Muscle layer of colon (tissue), 2 donors: Measurements from ENCODE around the gene LCP2.

ENCODE experiments used
- H3K27ac ChIP-seq: one replicate; pipeline ENCODE4 v1.7.0; 2013; ENCODE audit warnings: low read depth, mild to moderate bottlenecking, low read length, moderate library complexity
- H3K27me3 ChIP-seq, 2 donors: one replicate each; pipeline ENCODE4 v1.7.0; 2013; ENCODE audit warnings: low read length in 2 of 2, mild to moderate bottlenecking in 2 of 2; ENCODE audit not compliant: insufficient read depth in 2 of 2, control insufficient read depth in 1 of 2
- H3K36me3 ChIP-seq: one replicate; pipeline ENCODE4 v1.7.0; 2013; ENCODE audit warnings: mild to moderate bottlenecking, low read length; ENCODE audit not compliant: insufficient read depth
- H3K4me1 ChIP-seq: one replicate; pipeline ENCODE4 v1.7.0; 2013; ENCODE audit warnings: mild to moderate bottlenecking, low read length; ENCODE audit not compliant: insufficient read depth
- H3K4me3 ChIP-seq, 2 donors: one replicate each; pipeline ENCODE4 v1.7.0; 2013; ENCODE audit warnings: low read length in 2 of 2, low read depth in 1 of 2, mild to moderate bottlenecking in 1 of 2, moderate library complexity in 1 of 2
- H3K9ac ChIP-seq: one replicate; pipeline ENCODE4 v1.7.0; 2013; ENCODE audit warnings: low read length
- H3K9me3 ChIP-seq: one replicate; pipeline ENCODE4 v1.7.0; 2013; ENCODE audit warnings: mild to moderate bottlenecking, low read length
- donor health status: abdominal sarcoma.
- donor health status: Adenocarcinoma of cecum.

Gene LCP2

DNA sequence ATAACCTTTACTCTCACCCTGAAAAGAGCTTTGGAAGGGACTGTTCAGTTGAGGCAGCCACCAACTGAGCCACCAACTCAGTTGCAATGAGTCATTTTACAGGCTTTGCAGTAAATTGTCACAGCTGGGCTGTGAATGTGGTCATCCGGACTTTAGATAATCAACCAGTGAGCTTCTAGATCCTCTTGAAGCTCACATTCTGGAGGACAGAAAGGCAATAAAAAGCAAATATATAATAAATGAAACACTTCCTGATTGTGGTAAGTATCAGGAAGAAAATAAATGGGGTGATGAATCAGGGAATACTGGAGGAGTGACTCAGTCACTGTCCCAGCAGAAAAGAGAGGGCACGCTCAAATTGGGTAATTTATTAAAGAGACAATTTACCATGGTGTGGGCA lies 78.0 kb downstream of the LCP2 start:
- Histone ChIP-seq H3K4me3 (no peak overlapping the region), H3K9ac (no peak overlapping the region), H3K4me1 (peaks cover 12% of the 10 kb centered on the region), H3K27ac (no peak overlapping the region), H3K27me3 (no peaks in the 10 kb centered on the region), H3K9me3 (no peaks in the 10 kb centered on the region), H3K36me3 (no peaks in the 10 kb centered on the region)

DNA sequence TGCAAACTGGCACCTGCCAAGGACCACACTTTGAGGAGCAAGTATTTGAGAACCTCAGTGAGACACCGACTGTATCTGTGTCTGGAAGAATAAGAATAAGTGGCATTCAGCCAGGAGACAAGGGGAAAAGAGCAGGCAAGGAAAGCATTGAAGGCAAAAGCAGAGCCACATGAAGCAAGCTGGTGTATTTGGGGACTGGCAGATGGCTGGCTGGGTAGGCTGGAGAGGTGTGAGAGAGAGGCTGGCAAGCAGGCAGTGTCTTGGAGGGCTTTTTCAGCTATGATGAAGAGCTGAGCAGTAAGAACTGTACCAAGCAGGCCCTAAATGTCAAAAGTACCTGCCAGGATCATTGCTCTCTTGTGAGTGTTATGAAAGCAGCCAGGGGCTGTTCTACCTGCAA lies 78.9 kb downstream of the LCP2 start:
- H3K4me3 ChIP-seq = no peak overlapping the region
- H3K4me1 ChIP-seq = peaks cover 12% of the 10 kb centered on the region
- H3K9ac ChIP-seq = no peak overlapping the region
- H3K27ac ChIP-seq = no peak overlapping the region
- H3K9me3 ChIP-seq = no peaks in the 10 kb centered on the region
- H3K27me3 ChIP-seq = no peaks in the 10 kb centered on the region
- H3K36me3 ChIP-seq = no peaks in the 10 kb centered on the region

DNA sequence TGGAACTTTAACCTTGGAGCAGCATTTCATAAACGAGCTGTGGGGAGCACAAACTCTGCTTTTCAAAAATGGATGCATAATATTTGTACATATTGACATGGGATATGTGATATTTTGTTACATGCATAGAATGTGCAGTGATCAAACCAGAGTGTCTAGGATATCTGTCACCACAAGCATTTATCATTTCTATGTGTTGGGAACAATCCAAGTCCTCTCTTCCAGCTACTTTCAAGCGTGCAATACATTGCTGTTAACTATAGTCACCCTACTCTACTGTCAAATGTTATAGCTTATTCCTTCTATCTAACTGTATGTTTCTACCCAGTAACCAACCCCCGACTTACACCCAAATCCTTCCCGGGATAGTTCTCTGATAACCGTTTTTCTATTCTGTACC lies 79.7 kb downstream of the LCP2 start:
- Histone ChIP-seq H3K36me3 (no peaks in the 10 kb centered on the region), H3K4me3 (no peak overlapping the region), H3K27me3 (no peaks in the 10 kb centered on the region), H3K9ac (no peak overlapping the region), H3K9me3 (no peaks in the 10 kb centered on the region), H3K27ac (no peak overlapping the region), H3K4me1 (peaks cover 12% of the 10 kb centered on the region)

DNA sequence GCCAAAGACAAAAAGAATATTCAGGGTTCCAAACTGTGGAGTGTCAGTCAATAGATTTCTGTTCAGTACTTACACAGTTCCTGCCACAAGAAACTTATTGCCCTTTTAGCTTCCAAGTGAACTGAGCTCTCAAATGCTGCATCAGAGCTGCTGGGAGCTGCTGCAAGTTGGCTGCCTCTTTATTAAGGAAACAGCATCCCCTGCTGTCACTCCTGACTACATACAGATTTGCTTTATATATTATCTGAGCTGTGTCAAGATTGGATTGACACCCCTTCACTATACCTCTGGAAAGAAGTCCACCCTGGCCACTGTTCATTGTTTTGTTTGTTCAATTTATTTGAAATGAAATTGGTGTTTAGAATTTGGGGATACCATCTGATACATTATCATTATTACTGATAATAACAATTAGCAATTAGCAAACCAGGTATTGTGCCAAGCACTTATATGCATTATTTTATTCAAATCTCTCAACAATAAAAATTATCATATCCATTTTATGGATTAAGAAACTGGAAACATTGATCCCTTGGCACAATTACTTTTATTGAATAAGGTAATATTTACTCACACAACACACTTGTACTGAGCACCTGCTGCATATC lies 81.2 kb downstream of the LCP2 start:
- Histone ChIP-seq H3K4me1 (peaks cover 9% of the 10 kb centered on the region), H3K4me3 (no peak overlapping the region), H3K9ac (no peak overlapping the region), H3K9me3 (no peaks in the 10 kb centered on the region), H3K27ac (no peak overlapping the region), H3K36me3 (no peaks in the 10 kb centered on the region), H3K27me3 (no peaks in the 10 kb centered on the region)

DNA sequence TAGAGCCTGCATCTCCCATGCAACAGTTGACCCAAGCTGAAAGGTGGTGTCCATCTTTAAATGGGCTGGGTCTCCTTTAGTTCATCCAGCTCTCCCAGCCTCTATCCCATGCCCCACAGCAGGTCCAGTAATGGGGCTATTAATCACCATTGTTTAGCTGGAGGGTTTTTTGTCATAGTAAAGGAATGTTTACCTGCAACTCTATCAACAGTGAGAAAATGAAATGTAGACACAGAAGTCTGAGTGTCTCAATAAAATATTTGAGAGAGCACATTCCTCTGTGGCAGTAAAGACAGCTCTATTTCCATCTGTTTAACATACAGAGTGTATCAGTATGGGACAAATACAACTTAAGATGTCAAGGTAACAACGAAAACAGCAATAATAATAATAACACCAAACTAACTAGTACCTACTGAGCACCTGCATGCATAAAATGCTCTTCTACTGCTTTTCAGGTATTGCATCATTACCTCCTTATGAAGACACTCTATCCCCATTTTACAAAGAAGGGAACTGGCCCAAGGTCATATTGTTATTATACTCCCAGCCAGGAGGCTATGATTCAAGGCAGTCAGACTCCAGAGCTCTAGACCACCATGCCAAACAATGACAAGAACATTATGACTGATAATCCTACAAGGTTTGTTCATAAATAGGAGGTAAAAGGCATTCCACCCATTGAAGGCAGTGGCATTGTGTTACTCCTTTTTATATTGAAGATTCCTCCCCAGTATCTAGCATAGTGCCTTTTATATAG lies 85.8 kb downstream of the LCP2 start:
- H3K36me3 ChIP-seq = no peaks in the 10 kb centered on the region
- no peak overlapping the region for H3K4me3 ChIP-seq
- no peak overlapping the region for H3K9ac ChIP-seq
- H3K27me3 ChIP-seq = no peaks in the 10 kb centered on the region
- no peaks in the 10 kb centered on the region for H3K4me1 ChIP-seq
- H3K27ac ChIP-seq = no peak overlapping the region
- no peaks in the 10 kb centered on the region for H3K9me3 ChIP-seq

DNA sequence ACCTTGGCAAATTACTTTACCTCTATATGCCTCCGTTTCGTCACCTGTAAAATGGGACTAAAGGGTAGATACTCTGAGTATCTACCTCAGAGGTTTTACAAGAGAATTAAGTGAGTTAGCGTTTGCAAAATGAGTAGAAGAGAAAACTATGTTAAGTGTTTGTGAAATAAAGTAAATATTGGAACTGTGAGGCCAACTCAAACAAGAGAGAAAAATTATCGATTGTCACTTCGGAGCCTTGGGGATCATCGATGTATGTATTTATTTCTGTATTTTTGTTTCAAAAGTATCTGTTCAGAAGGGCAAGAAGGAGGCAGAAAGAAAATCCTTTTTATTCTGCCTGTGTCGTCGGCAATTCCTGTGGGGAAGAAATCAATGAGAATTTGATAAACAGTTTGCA lies 90.6 kb downstream of the LCP2 start:
- H3K4me3 ChIP-seq = no peak overlapping the region
- no peaks in the 10 kb centered on the region for H3K9me3 ChIP-seq
- no peaks in the 10 kb centered on the region for H3K36me3 ChIP-seq
- H3K4me1 ChIP-seq = no peaks in the 10 kb centered on the region
- H3K9ac ChIP-seq = no peak overlapping the region
- no peaks in the 10 kb centered on the region for H3K27me3 ChIP-seq
- no peak overlapping the region for H3K27ac ChIP-seq

DNA sequence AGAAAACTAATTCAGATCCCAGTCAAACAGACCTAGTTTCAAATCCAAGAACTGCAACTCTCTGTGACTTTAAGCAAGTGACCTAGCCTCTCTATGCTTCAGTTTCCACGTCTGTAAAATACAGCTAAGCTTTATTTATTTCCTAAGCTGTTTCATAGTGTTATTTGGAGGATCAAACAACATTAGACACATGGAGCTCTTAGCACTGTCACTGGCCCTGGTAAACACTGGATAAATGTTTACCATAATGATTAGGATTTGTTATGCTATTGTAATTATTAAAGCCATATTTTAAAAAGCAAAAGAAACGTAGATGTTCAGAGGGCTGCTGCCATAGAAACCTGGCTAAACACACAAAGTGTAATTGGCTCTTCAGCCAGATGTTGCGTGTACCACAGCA lies 91.4 kb downstream of the LCP2 start:
- Histone ChIP-seq H3K27ac (no peak overlapping the region), H3K9me3 (no peaks in the 10 kb centered on the region), H3K4me3 (no peak overlapping the region), H3K9ac (no peak overlapping the region), H3K4me1 (no peaks in the 10 kb centered on the region), H3K36me3 (no peaks in the 10 kb centered on the region), H3K27me3 (no peaks in the 10 kb centered on the region)

DNA sequence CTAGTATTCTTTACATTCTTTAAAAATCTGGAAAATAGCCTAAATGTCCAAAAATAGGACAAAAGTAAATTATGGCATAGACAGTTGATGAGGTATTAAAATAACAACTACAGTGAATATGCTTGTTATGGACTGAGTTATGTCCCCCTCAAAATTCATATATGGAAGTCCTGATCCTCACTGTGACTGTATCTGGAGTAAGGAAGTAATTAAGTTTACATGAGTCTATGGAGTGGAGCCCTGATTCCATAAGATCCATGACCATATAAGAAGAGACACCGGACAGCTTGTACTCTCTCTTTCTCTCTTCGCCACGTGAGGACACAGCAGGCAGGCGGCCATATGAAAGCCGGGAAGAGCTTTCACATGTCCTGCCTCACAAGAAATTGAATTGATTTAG lies 93.4 kb downstream of the LCP2 start:
- no peaks in the 10 kb centered on the region for H3K9me3 ChIP-seq
- no peak overlapping the region for H3K9ac ChIP-seq

DNA sequence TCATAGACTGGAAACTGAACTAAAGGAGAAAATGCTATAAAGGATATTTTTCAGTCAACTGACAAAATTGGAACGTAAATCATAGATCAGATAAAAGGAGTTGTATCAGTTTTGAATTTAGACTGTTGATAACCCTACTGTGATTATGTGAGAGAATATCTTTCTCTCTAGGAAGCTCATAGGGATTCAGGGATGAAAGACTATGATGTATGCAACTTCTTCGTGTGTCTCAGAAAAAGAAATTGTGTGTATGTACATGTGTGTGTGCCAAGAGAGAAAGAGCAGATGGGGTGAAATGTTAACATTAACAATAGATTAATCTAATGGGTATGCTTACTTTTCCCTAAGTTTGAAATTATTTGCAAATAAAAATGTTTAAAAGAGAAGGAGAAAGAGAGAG lies 95.5 kb downstream of the LCP2 start:
- H3K4me1 ChIP-seq = no peaks in the 10 kb centered on the region
- no peaks in the 10 kb centered on the region for H3K36me3 ChIP-seq
- H3K9me3 ChIP-seq = no peaks in the 10 kb centered on the region
- no peak overlapping the region for H3K27ac ChIP-seq
- H3K9ac ChIP-seq = no peak overlapping the region
- H3K4me3 ChIP-seq = no peak overlapping the region
- H3K27me3 ChIP-seq = no peaks in the 10 kb centered on the region

More for the DNA sequence above, 93.4 kb downstream of the LCP2 start:
- Histone ChIP-seq H3K4me1 (no peaks in the 10 kb centered on the region), H3K27me3 (no peaks in the 10 kb centered on the region), H3K4me3 (no peak overlapping the region), H3K27ac (no peak overlapping the region), H3K36me3 (no peaks in the 10 kb centered on the region)

DNA sequence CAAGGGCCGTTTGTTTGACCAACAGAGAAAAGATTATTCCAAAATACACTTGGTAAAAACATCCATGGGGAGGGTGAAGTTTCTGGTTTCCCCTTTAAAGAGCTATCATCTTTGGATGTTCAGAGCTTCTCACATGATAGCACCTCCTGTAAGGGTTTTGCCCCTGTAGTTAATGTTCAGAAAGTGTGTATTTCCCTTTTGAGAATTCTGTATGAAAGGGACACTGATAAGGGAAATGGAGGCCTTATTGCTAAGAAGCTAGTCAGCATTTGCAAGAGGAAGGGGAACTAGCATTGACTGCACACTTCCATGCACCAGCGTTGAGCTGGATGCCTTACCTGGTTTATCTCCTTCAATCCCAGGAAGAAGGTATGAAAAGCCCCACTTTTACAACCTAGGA lies 96.3 kb downstream of the LCP2 start:
- Histone ChIP-seq H3K4me3 (no peak overlapping the region), H3K27me3 (no peaks in the 10 kb centered on the region), H3K4me1 (no peaks in the 10 kb centered on the region), H3K9ac (no peak overlapping the region), H3K27ac (no peak overlapping the region), H3K36me3 (no peaks in the 10 kb centered on the region), H3K9me3 (no peaks in the 10 kb centered on the region)

DNA sequence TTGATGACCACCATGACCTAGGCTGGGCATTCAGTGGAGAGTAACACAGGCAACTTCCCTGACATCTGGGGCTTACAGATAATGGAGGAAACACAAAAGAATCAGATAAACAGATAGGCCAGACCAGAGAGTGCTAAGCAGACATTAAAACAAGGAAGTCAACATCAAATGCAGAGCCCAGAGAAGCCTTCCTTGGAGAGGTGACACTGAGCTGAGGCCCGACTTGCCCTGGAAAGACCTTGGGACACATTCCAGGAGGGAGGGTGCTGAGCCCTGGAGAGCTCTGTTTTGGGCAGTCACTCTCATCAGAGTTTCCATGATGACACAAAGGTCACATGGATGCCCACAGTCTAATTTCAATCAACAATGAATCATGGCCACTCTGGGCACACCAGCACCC lies 96.7 kb downstream of the LCP2 start:
- Histone ChIP-seq H3K4me1 (no peaks in the 10 kb centered on the region), H3K9ac (no peak overlapping the region), H3K4me3 (no peak overlapping the region), H3K9me3 (no peaks in the 10 kb centered on the region), H3K27me3 (no peaks in the 10 kb centered on the region), H3K27ac (no peak overlapping the region), H3K36me3 (no peaks in the 10 kb centered on the region)
